ENCODE results near the gene ADORA1. TPM values are rescaled to one million over a fixed set of nuclear protein-coding genes. Genes with fewer than 3 reads are reported as not detected.

The ADORA1 gene
- total RNA-seq, 1 experiment from 2014 or later = 0.89 TPM

DNA sequence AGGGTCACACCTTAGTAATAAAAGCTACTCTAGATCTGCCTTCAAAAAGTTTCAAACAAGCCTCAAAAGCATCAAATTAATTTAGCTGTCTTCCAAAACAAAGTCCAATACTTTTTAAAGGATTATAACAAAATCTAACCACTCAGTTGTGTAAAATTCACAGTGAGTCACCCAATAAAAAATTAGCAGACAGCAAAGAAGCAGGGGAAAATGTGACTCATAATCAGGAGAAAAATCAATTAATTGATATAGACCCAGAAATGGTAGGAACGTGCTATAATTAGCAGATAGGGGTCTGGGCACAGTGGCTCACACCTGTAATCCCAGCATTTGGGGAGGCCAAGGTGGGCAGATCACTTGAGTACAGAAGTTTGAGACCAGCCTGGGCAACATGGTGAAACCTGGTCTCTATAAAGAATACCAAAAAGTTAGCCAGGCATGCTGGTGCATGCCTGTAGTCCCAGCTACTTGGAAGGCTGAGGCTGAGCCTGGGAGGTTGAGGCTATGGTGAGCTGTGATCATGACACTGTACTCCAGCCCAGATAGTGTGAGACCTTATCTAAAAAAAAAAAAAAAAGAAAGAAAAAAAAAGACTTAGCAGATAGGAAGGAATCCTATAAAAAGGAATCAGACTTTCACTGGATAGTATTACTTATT, 33.6 kb upstream of the ADORA1 start:
- DNase-seq (ENCODE audit: low spot score) = no peak

DNA sequence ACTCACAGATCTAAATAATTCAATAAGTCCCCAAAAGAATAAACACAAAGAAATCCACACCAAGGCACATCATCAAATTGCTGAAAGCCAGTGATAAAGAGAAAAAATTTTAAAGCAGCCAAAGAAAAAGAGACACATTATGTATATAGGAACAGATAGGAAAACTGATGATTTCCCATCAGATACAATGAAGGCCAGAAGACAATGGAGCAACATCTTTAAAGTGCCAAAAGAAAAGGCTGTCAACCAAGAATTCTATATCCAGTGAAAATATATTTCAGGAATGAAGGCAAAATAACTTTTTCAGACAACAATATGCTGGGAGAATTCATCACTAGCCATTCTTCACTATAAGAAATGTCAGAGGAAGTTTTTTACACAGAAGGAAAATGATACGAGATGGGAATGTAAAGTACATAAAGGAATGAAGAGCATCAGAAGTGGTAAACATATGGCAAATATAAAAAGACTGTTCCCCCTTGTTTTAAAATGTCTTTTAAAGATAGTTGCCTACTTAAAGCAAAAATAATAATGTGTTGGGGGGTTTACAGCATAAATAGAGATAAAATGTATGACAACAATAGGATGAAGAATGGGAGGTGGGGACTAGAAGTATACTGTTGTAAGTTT, 32.4 kb upstream of the ADORA1 start:
- no peak for DNase-seq (ENCODE audit: low spot score)

DNA sequence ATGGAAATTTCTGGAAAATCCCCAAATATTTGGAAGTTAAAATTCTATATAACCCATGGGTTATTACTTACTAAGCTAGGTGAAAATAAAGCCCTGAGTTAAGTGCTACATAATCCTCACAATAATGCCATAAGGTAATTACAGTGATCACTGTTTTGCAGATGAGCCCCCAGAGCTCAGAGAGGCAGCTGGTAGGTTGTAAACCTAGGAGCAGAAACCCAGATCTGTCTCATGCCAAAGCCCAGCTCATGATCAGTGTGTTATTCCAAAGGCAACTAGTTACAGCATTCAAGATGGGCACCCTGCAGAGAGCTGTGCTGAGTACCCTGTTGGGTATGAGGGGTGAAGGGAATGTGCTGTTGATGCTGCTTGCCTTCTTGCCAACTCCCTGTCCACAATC, 31.0 kb upstream of the ADORA1 start:
- DNase-seq (ENCODE audit: low spot score) = no peak

DNA sequence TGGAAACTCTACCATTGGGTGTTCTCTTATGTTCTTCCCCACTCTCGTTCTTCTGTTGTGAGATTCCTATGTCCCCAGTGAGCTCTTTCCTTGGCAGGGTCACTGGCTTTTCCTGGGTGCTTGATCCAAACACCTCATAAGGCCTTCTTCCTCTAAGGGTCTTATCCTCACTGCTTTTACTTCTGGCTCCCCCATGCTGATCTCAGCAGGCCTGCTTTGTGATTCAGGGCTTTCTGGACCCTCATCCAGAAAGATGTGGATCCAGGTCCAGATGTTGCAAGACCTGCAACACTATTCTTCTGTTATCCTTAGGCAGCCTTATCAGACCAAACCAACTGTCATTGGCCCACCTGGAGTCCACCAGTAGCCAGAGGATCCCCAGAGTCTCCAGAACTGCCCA, 30.5 kb upstream of the ADORA1 start:
- no peak for DNase-seq (ENCODE audit: low spot score)

DNA sequence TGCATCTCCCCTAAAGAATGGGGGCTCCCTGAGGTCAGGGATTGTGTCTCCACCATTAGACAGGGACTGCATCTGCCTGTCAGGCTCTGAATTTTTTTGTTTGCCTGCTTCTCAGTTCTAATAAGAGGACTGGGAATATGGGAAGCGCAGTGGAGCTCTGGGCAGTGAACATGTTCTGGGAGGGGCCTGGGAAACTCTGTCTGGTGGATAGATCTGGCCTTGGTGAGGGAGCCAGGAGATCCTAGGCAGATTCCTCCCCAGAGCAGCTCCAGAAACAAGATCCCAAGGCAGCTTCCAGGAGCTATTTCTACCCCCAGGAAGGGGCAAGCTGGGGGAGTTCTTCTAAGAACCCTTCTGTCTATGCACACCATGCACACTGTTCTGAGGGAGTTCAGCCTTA, 29.1 kb upstream of the ADORA1 start:
- DNase-seq (ENCODE audit: low spot score) = no peak

DNA sequence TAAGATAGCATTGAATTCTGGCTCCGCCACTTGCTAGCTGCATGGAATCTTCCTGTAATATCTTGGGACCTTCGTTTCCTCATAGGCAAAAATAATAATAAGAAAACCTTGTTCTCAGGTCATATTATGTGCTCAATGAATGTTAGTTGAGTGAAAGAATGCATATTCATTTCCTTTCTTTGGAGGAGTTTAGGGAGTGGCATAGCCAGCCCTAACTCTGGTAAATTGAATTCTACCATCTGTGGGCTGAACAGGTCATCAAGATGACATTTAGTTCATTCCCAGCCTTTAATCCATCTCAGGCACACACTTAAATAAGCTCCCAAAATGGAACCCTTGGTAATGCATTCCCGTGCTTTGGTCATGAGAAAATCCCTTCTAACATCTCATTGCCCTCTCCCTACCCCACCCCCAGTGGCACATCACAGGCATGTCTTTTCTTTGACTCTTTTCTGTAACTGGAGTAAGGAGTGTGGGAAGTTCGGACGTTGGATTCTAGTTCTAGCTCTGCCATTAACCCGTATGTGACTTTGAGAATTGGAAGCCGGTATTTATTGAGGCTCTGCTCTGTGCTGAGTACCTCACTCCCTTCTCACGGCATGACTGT, 28.5 kb upstream of the ADORA1 start:
- DNase-seq (ENCODE audit: low spot score) = no peak

DNA sequence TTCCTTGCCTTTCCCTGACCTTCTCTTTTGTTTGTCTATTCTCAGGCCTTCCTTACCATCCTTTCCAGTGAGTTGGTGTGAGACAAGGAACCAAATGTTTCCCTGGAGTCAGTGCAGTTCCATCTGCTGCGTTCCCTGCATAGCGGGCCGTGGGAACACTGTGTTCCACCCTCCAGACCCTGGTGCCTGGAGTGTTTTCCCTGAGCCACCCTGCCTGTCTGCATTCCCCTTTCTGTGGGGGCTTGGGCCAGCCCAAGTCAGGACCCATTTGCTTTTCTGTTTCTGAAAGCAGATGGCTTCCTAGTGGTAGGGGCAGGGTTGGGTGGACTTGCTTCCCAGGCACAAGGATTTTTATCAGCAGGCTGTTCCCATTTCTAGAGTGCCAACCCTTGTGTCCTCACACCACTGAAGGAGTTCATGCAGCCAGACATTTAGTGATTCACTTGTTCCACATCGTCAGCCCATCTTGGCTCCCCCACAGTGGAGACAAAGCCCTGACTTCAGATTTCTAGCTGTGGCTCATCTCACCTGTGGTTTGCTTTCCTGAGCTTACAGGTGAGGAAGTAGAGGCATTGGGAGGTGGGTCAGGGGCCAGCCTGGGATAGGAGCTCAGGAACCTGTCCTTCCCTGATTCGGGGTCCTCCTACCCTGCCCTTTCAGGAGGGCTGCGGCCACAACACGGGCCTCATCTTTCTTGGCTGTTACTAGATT, 27.6 kb upstream of the ADORA1 start:
- no peak for DNase-seq (ENCODE audit: low spot score)

DNA sequence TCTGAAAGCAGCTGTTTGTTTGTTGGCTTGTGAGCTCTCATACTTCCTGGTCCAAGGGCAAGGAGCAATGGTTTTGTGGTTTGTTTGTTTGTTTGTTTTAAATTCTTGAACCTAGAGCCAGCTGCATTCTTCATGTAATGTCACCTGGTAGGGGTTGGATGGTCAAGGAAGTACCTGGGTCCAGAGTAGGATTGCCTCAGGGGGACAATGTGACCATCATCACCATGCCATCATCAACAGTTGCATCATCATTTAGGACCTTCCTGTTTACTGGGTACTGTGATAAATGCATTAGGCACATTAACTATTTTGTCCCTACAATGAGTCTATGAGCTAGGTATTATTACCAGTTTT, 27.0 kb upstream of the ADORA1 start:
- no peak for DNase-seq (ENCODE audit: low spot score)

DNA sequence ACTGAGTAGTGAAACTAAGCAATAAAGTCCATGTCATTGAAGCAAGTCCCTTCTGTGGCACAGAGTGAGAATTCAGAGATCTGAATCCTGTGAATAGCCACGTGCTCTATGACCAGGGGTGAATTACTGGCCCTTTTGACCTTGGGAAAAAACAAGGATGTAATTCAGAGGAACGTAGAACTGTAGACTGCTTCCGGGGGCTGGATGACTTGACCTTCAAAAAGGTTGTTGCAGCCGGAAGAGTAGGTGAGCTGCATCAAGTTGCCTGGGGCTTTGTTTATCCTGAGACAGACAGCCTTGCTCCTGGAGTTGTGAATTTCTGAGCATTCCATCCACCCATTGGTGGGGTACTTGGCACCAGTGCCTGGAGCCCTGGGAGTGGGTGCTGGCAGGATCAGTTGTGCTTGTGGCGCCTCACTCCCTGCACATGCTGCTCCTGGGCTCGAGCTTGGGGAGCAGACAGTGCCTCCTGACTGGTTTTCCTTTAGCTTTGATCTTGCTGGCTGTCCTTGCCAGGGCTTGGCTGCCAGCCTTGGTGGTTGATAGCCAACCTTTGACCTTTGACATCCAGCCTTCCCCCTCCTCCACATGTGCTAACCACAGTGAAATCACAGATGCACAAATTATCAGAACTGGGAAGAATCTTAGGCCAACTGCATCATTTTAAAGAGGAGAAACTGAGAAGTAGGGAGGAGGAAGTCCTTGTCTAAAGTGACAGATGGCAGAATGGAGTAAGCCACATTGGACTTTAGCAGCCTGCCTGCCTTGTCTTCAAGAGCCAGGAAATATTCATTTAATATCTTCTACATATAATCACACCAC, 25.5 kb upstream of the ADORA1 start:
- no peak for DNase-seq (ENCODE audit: low spot score)

DNA sequence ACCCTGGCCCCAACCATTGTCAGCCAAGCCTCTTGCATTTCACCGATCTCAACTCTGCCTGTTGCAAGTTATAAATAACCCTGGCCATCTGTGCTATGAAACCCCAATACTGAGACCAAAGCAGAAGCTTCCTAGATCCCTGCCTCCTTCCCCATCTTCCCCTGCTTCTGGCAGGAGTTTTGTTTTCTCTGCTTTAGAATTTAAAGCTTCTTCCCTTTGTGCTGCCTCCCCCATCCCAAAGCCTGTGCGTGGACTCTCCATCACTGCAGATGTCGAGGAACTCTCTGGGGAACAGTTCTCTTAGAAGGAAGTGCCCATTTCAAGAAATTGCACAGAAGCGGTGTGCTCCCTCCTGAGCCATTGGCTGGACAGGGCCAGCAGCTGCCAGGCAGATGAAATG, 24.3 kb upstream of the ADORA1 start:
- DNase-seq (ENCODE audit: low spot score) = no peak

DNA sequence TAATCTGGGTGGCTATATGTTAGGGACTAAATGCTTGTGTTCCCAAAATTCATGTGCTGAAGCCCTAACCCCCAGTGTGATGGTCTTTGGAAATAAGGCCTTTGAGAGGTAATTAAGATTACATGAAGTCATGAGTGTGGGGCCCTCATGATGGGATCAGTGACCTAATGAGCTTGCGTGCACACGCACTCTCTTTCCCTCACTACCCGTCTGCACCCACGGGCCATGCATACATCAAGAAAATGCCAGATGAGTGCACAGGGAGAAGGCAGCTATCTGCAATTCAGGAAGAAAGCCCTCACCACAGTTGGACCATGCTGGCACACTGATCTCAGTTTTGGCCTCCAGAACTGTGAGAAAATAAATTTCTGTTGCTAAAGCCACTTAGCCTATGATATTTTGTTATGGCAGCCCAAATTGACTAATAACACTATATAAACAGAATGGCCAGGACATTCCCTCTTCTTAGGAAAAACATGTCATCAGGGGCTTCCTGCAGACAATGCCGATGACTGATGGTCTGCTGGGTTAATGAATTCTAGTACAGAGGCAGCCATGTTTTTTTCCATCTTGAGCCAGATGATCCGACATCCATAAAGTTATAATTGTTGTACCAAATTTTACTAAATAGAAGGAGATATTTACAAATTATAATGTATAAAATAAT, 23.6 kb upstream of the ADORA1 start:
- no peak for DNase-seq (ENCODE audit: low spot score)

DNA sequence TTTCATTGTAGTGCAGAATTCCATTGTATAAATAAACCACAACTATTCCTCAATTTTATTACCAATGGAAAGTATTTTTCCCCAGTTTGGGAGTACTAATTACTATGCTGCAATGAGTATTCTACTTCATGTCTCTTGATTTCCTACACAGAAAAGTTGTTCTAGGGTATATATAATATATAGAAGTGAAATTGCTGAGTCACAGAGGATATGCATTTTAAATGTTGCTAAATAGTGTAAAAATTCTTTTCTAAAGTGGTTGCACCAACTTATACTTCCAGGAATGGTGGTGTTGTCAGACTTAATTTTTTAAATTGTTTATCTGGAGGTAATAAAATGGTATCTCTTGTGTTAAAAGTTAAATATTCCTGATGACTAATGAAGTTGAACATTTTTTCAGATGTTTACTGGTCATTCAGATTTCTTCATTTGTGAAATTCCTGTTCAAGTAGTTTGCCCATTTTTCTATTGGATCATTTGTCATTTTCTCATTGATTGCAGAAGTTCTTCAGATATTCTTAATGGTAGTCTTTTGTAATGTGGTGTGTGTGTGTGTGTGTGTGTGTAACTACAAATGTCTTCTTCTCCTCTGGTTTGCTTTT, 22.6 kb upstream of the ADORA1 start:
- DNase-seq (ENCODE audit: low spot score) = no peak

DNA sequence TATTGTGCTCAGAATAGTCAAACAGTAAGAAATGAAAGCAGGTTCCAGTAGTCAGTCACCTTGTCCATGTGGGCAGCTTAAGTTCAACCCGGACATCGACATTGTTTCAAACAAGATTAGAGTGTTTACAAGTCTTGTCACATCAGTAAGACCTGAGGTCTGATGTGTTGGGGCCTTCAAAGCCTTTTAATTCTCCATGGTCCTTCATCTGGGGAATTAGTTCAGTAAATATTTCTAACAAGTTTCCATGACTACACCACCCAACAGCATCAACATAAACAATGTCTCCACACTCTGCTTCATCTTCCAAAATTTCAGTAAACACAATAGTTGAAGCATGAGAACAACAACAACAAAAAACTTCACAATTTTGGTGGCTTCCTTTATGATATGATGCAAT, 15.1 kb upstream of the ADORA1 start:
- no peak for DNase-seq (ENCODE audit: low spot score)

DNA sequence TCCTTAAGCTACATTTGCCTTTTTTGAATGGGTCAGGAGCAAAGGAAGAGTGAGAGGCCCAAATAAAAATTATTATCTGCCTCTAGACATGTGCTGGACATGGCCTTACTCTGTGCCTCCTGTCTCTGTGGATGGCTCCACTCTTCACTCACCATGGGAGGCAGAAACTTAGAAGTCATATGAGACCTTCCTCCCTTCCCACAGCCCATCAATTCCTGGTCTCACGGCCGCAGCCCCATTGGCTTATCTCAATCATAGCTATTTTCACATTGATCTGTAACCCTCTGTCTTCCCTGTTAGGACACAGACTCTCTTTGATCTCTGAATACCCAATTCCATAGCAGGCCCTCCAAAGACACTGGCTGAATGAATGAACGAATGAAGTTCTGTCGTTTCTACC, 14.2 kb upstream of the ADORA1 start:
- DNase-seq (ENCODE audit: low spot score) = no peak

DNA sequence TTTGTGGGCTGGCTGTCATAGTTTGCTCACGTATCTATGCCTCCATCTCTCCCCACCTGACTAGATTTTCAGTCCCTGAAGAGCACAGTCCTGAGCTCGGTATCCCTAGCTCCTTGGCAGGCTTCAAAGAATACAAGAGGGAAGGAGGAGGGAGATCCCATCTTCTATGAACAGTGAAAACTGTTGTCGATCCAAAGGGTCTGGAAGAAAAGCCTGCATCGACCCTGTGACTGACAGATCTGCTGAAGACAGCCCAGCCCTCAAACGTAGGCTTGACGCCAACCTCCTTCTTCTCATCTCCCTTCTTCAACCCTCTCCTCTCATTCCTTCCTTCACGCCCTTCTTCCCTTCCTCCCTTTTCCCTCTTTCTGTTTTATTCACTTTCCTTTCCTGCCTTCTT, 13.3 kb upstream of the ADORA1 start:
- DNase-seq (ENCODE audit: low spot score) = no peak

DNA sequence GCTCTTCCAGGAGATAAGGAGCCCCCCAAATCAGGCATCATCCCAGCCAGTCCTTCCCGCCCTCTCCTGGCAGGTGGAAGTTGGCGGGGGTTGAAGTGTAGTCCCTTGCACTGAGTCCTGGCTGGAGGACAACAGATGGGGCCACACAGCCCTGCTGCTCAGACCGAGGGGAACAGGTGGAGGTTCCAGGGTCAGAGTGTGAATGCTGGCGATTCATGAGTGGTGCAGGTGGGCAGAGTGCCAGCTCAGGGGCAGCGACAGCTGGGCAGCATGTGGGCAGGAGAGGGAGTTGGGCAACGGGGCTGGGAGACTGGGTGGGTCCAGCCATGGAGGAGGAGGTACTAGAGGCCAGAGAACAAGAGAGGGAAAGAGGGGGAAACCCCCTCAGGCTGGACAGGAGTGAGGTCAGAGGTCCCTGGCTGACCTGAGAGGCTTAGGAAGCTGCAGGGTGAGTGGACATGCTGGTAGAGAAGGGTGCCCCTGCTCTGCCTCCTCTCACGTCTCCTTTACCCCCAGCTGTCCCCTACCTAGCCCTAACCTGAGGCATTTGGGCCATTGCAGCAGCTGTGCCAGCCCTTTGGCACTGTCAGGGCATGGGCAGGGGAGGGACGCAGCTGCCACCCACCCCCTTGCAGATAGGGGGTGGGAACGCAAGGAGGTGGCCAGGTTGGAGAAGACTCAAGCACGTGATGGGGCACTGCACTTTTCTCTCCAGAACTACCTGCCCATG, 11.3 kb upstream of the ADORA1 start:
- DNase-seq (ENCODE audit: low spot score) = no peak

DNA sequence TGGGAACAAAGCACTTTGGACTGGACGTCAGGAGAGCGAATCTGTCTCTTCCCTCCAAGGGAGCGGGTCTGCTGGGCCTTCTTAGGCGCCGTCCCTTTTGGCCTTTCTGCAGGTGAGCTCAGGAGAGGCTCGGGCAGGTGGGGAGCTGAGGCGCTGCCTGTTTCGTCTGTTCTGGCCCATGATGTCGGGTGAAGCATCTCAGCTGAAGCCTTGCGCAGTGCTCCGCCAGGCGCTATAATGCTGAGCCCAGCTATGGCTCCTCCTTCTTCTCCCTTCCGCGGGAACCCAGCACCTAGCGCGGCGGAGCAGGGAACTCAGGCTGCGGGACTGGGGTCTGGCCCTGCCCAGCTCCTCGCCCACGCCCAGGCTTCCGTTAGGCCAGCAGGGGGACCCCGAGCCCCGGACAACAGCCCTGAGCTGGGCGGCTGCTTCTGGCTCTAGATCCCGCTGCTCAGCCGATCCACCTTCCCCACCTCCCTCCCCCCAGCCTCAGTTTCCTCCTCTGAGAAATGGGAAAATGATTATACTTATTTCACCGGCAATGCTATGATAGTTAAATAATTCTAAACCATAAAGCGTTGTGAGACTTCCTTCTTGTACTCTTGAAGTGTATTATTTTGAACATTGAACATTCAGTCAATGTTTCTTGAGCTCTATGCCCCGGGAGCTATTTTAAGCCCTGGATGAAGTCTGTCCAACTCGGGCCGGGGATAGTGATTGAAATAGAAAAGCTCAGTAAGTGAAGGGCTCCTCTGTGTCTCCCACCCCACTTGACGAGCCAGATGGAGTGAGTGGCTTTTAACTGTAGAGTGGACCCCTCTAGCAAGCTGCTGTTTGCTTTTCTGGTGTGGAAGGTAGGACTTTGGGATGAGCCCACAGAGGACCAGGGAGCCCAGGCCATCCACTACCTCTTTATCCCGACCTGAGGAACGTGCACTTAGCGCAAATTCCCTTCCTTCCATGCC, 9.6 kb upstream of the ADORA1 start:
- peak; percentile 64 for DNase-seq (ENCODE audit: low spot score)

DNA sequence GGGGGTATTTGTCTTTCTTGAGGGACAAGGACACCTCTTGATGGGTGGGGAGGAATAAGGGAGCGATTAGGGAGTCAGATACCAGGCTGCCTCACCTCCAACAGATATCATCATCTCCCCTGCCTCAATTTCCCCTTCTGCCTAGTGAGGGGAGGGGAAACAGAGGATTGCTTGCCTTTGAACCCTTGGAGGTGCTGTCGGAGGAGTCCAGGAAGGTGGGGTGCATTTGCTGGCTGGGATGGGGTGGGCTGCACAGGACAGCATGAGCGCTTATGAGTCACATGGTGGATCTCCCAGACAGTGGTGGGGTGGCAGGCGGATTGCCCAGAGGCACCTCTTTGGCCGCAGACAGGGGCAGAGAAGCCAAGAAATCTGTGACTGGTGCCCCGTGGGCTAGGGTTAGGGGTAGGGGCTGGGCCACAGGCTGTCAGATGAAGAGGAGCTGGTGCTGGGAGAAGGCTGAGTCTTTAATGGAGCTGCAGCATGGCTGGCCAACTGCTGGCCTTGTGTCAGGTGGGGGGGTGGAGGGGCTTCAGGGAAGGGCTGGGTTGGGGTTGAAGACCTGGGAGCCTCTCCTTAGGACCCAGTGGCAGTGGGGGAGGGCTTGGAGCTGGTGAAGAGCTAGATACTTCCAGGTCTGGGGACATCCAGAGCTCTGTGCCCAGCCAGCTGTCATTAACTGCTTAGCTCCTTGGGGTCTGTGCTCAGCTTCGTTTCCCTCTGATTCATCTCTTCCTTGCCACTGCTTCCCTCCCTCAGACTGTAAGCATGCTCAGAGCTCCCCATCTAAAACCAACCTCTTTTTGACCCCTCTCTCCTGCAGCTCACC, 7.0 kb upstream of the ADORA1 start:
- no peak for DNase-seq (ENCODE audit: low spot score)

Measured in HT-29 (cell line).